ENCODE data around the gene DPH7.
"Not testable (repeated sequence)": the region's sequence is repeated elsewhere in the genome, so short reads cannot be mapped to it uniquely, and the experiment has no call there.

DPH7 gene

DNA sequence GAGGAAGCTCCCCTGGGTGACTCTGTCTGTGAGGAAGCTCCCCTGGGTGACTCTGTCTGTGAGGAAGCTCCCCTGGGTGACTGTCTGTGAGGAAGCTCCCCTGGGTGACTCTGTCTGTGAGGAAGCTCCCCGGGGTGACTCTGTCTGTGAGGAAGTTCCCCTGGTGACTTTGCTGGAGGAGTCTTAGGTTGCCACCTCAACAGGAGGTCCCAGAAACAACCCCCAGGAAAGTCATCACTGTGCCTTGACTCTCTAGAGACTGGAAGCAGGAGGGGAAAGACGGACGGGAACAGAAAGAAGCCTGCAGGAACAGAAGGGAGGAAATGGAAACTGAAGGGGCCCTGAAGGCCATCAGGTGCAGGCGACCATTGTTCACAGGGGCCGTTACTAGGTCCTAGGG is 10.3 kb downstream of the DPH7 start:
- H3K9me3 ChIP-seq (ENCODE audit: control insufficient read depth in 5 of 5, low read length in 5 of 5); H3K4me3 ChIP-seq (ENCODE audit: low read depth in 1 of 5, low read length in 5 of 5); H3K9ac ChIP-seq (ENCODE audit: low read length in 5 of 5); H3K27ac ChIP-seq (ENCODE audit: low read depth, low read length); H3K4me1 ChIP-seq (ENCODE audit: control insufficient read depth in 5 of 5, insufficient read depth in 5 of 5, low read length in 5 of 5); H3K27me3 ChIP-seq (ENCODE audit: control insufficient read depth in 5 of 5, insufficient read depth in 4 of 5, low read length in 5 of 5): not testable (repeated sequence)
- peaks cover 3 to 40% (median 30%) of the 10 kb centered on the region in 5 donors for H3K36me3 ChIP-seq (ENCODE audit: control insufficient read depth in 5 of 5, insufficient read depth in 5 of 5, low read length in 5 of 5)

DNA sequence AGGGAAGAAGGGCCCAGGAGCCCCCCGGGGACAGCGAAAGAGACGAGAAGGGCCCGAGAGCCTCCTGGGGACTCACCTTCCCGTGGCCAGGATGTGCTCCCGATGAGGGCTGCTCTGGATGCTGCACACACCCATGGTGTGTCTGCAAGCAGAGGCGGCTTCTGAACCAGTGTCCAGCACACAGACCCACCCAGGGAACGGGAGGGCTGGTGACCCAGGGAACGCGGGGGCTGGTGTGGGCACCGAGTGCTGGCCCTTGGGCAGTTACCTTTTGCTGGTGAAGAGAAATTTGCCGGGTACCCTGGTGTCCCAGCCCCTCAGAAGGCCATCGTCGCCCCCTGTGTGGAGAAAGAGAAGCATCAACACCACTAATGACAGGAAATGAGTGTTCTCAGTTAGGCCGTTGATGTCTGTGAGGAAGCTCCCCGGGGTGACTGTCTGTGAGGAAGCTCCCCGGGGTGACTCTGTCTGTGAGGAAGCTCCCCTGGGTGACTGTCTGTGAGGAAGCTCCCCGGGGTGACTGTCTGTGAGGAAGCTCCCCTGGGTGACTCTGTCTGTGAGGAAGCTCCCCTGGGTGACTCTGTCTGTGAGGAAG is 13.8 kb downstream of the DPH7 start:
- Histone ChIP-seq H3K4me1 (ENCODE audit: control insufficient read depth in 5 of 5, insufficient read depth in 5 of 5, low read length in 5 of 5) (no peaks in the 10 kb centered on the region), H3K9ac (ENCODE audit: low read length in 5 of 5) (no peak overlapping the region), H3K36me3 (ENCODE audit: control insufficient read depth in 5 of 5, insufficient read depth in 5 of 5, low read length in 5 of 5) (peaks cover 0 to 43% (median 27%) of the 10 kb centered on the region in 5 donors), H3K4me3 (ENCODE audit: low read depth in 1 of 5, low read length in 5 of 5) (no peak overlapping the region), H3K27ac (ENCODE audit: low read depth, low read length) (no peak overlapping the region), H3K27me3 (ENCODE audit: control insufficient read depth in 5 of 5, insufficient read depth in 4 of 5, low read length in 5 of 5) (no peaks in the 10 kb centered on the region), H3K9me3 (ENCODE audit: control insufficient read depth in 5 of 5, low read length in 5 of 5) (no peaks in the 10 kb centered on the region)

DNA sequence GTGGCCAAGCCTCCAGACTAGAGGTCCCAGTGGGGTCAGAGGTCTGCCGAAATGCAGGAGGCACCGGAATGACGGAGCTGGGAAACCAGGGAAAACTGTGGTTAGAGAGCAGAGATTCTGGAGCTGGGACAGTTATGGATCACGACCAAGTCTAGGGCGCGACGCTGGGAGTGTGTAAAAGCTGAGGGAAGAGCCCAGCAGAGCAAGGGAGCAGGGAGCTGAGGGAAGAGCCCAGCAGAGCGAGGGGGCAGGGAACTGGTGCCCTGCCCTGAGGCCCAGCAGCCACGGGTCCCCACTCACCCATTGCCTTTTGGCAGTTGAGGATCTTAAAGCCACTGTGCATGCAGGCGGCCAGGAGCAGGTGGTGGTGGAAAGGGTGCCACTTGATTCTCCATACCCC is 14.6 kb downstream of the DPH7 start:
- H3K36me3 ChIP-seq (ENCODE audit: control insufficient read depth in 5 of 5, insufficient read depth in 5 of 5, low read length in 5 of 5) = peaks cover 0 to 45% (median 28%) of the 10 kb centered on the region in 5 donors

DNA sequence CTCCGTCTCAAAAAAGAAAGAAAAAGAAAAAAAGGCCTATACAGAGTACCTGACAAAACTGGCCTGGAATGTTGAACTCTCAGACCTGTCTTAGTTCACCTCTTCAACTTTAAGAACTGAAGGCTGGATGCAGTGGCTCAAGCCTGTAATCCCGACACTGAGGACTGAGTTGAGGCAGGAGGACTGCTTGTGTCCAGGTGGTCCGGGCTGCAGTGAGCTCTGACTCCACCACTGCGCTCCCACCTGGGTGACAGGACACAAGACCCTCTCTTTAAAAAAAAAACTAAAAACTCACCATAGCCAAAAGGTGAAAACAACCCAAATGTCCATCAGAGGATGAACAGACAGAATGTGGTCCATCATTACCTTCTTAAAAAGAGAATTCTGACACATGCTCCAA is 20.6 kb downstream of the DPH7 start:
- H3K9ac ChIP-seq (ENCODE audit: low read length in 5 of 5) = no peak overlapping the region
- H3K27me3 ChIP-seq (ENCODE audit: control insufficient read depth in 5 of 5, insufficient read depth in 4 of 5, low read length in 5 of 5) = no peaks in the 10 kb centered on the region
- H3K9me3 ChIP-seq (ENCODE audit: control insufficient read depth in 5 of 5, low read length in 5 of 5) = no peaks in the 10 kb centered on the region
- no peak overlapping the region for H3K4me3 ChIP-seq (ENCODE audit: low read depth in 1 of 5, low read length in 5 of 5)
- no peaks in the 10 kb centered on the region for H3K4me1 ChIP-seq (ENCODE audit: control insufficient read depth in 5 of 5, insufficient read depth in 5 of 5, low read length in 5 of 5)
- peaks cover 0 to 70% (median 36%) of the 10 kb centered on the region in 5 donors for H3K36me3 ChIP-seq (ENCODE audit: control insufficient read depth in 5 of 5, insufficient read depth in 5 of 5, low read length in 5 of 5)
- H3K27ac ChIP-seq (ENCODE audit: low read depth, low read length) = no peak overlapping the region

More for the DNA sequence above, 14.6 kb downstream of the DPH7 start:
- H3K27ac ChIP-seq (ENCODE audit: low read depth, low read length) = no peak overlapping the region
- no peaks in the 10 kb centered on the region for H3K27me3 ChIP-seq (ENCODE audit: control insufficient read depth in 5 of 5, insufficient read depth in 4 of 5, low read length in 5 of 5)
- H3K9me3 ChIP-seq (ENCODE audit: control insufficient read depth in 5 of 5, low read length in 5 of 5) = no peaks in the 10 kb centered on the region
- no peaks in the 10 kb centered on the region for H3K4me1 ChIP-seq (ENCODE audit: control insufficient read depth in 5 of 5, insufficient read depth in 5 of 5, low read length in 5 of 5)
- no peak overlapping the region for H3K4me3 ChIP-seq (ENCODE audit: low read depth in 1 of 5, low read length in 5 of 5)
- no peak overlapping the region for H3K9ac ChIP-seq (ENCODE audit: low read length in 5 of 5)

DNA sequence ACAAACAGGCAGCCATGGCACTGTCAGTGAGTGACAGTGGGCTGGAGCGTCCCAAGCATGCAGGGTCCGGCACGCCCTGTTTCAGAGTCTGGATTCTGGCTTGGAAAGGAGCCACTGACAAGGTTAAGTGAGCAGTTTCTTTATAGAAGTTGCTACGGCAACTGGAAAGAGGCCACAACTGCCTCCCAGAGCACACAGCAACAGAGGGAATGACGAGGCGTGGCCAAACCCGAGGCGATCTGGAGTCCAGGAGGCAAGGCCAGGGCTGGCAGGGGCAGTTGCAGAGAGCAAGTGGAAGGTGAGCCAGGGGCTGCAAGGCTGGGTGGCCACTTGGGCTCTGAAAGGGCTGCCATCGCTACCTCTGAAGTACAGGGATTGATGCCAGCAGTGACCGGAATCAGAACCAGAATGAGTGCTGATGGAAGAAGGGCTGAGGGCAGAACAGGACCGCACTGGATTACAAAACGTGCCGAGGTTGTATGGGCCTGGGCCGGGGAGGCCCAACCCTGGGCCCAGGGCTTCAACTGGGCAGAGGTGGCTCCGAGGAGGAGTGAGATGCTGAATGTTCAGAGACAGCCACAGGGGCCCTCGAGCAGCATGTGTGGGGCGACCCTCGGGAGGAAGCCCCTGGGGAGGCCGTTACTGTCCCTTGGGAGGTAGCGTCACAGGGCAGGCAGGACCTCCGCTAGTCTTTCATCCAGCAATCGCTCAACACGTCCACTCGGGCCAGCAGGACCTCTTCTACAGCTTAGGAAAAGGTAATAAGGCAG is 22.5 kb downstream of the DPH7 start:
- H3K36me3 ChIP-seq (ENCODE audit: control insufficient read depth in 5 of 5, insufficient read depth in 5 of 5, low read length in 5 of 5) = peaks cover 0 to 54% (median 29%) of the 10 kb centered on the region in 5 donors
- no peak overlapping the region for H3K27ac ChIP-seq (ENCODE audit: low read depth, low read length)
- no peaks in the 10 kb centered on the region for H3K9me3 ChIP-seq (ENCODE audit: control insufficient read depth in 5 of 5, low read length in 5 of 5)
- H3K9ac ChIP-seq (ENCODE audit: low read length in 5 of 5) = no peak overlapping the region
- H3K27me3 ChIP-seq (ENCODE audit: control insufficient read depth in 5 of 5, insufficient read depth in 4 of 5, low read length in 5 of 5) = no peaks in the 10 kb centered on the region
- no peak overlapping the region for H3K4me3 ChIP-seq (ENCODE audit: low read depth in 1 of 5, low read length in 5 of 5)
- H3K4me1 ChIP-seq (ENCODE audit: control insufficient read depth in 5 of 5, insufficient read depth in 5 of 5, low read length in 5 of 5) = peaks cover 0 to 12% (median 8%) of the 10 kb centered on the region in 5 donors

DNA sequence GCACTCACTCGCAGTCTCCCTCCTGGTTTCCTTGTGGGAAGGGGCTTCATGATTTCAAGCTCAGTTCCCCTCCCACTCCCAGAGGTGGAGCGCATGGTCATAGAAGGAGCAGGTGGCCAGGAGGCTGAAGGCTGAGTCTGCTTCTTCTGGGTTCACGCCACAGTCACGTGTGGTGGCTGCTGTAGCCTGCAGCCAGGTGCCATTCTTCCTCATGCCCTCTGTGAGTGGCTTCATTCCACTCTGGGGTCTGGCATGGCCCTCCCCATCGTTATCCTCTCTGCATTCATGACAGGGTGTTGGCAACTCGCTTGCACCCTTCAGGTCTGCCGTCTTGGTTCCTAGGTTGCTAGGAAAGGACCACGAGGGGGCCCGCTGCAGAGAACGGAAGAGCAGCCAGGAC is 23.5 kb downstream of the DPH7 start:
- Histone ChIP-seq H3K36me3 (ENCODE audit: control insufficient read depth in 5 of 5, insufficient read depth in 5 of 5, low read length in 5 of 5) (peaks cover 0 to 53% (median 29%) of the 10 kb centered on the region in 5 donors), H3K4me1 (ENCODE audit: control insufficient read depth in 5 of 5, insufficient read depth in 5 of 5, low read length in 5 of 5) (peaks cover 0 to 14% (median 9%) of the 10 kb centered on the region in 5 donors), H3K9me3 (ENCODE audit: control insufficient read depth in 5 of 5, low read length in 5 of 5) (no peaks in the 10 kb centered on the region), H3K27ac (ENCODE audit: low read depth, low read length) (no peak overlapping the region), H3K27me3 (ENCODE audit: control insufficient read depth in 5 of 5, insufficient read depth in 4 of 5, low read length in 5 of 5) (no peaks in the 10 kb centered on the region), H3K9ac (ENCODE audit: low read length in 5 of 5) (no peak overlapping the region), H3K4me3 (ENCODE audit: low read depth in 1 of 5, low read length in 5 of 5) (no peak overlapping the region)

DNA sequence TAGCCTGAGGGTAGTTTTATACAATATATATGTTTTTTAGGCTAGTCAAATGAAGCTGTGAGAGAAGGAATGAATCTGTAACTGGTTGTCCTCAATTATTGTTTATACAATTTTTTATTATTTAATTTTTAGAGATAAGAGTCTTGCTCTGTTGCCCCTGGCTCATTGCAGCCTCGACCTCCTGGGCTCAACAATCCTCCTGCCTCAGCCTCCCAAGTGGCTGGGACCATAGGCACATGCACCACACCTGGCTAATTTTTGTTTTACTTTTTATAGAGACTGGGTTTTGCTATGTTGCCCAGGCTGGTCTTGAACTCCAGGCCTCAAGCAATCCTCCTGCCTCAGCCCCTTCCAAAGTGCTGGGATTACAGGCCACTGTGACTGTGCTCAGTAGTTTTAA is 24.4 kb downstream of the DPH7 start:
- Histone ChIP-seq H3K27ac (ENCODE audit: low read depth, low read length) (no peak overlapping the region), H3K9ac (ENCODE audit: low read length in 5 of 5) (no peak overlapping the region), H3K9me3 (ENCODE audit: control insufficient read depth in 5 of 5, low read length in 5 of 5) (no peaks in the 10 kb centered on the region), H3K36me3 (ENCODE audit: control insufficient read depth in 5 of 5, insufficient read depth in 5 of 5, low read length in 5 of 5) (peaks cover 0 to 48% (median 26%) of the 10 kb centered on the region in 5 donors), H3K4me3 (ENCODE audit: low read depth in 1 of 5, low read length in 5 of 5) (no peak overlapping the region), H3K4me1 (ENCODE audit: control insufficient read depth in 5 of 5, insufficient read depth in 5 of 5, low read length in 5 of 5) (peaks cover 0 to 22% (median 17%) of the 10 kb centered on the region in 5 donors), H3K27me3 (ENCODE audit: control insufficient read depth in 5 of 5, insufficient read depth in 4 of 5, low read length in 5 of 5) (no peaks in the 10 kb centered on the region)

DNA sequence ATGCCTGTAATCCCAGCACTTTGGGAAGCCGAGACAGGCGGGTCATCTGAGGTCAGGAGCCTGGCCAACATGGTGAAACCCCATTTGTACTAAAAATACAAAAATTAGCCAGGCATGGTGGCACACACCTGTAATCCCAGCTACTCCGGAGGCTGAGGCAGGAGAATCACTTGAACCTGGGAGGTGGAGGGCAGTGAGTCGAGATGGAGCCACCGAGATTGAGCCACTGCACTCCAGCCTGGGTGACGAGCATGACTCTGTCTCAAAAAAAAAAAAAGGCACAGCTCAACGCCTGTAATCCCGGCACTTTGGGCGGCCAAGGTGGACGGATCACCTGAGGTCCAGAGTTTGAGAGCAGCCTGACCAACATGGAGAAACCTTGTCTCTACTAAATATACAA is 25.1 kb downstream of the DPH7 start:
- Histone ChIP-seq H3K4me1 (ENCODE audit: control insufficient read depth in 5 of 5, insufficient read depth in 5 of 5, low read length in 5 of 5) (peaks cover 3 to 28% (median 21%) of the 10 kb centered on the region in 5 donors), H3K36me3 (ENCODE audit: control insufficient read depth in 5 of 5, insufficient read depth in 5 of 5, low read length in 5 of 5) (peaks cover 0 to 47% (median 26%) of the 10 kb centered on the region in 5 donors)
- H3K9ac ChIP-seq (ENCODE audit: low read length in 5 of 5); H3K4me3 ChIP-seq (ENCODE audit: low read depth in 1 of 5, low read length in 5 of 5); H3K27me3 ChIP-seq (ENCODE audit: control insufficient read depth in 5 of 5, insufficient read depth in 4 of 5, low read length in 5 of 5); H3K9me3 ChIP-seq (ENCODE audit: control insufficient read depth in 5 of 5, low read length in 5 of 5); H3K27ac ChIP-seq (ENCODE audit: low read depth, low read length): not testable (repeated sequence)

DNA sequence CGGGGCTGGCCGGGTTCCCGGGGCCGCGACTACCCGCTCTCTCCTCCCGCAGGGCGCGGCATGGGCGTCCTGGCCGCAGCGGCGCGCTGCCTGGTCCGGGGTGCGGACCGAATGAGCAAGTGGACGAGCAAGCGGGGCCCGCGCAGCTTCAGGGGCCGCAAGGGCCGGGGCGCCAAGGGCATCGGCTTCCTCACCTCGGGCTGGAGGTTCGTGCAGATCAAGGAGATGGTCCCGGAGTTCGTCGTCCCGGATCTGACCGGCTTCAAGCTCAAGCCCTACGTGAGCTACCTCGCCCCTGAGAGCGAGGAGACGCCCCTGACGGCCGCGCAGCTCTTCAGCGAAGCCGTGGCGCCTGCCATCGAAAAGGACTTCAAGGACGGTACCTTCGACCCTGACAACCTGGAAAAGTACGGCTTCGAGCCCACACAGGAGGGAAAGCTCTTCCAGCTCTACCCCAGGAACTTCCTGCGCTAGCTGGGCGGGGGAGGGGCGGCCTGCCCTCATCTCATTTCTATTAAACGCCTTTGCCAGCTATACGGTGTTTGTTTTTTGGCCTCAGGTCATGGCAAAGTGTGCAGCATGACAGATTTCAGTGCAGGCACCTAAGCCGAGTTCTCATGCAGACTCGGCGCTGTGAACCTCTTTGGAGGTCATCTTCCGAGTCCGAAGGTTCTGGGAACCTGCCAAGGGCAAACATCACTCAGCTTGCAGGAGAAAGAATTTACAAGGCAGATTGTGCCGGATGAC is 26.5 kb downstream of the DPH7 start:
- Histone ChIP-seq H3K27ac (ENCODE audit: low read depth, low read length) (peak overlapping the region; percentile 70), H3K4me1 (ENCODE audit: control insufficient read depth in 5 of 5, insufficient read depth in 5 of 5, low read length in 5 of 5) (peaks cover 4 to 39% (median 34%) of the 10 kb centered on the region in 5 donors), H3K9me3 (ENCODE audit: control insufficient read depth in 5 of 5, low read length in 5 of 5) (no peaks in the 10 kb centered on the region), H3K27me3 (ENCODE audit: control insufficient read depth in 5 of 5, insufficient read depth in 4 of 5, low read length in 5 of 5) (no peaks in the 10 kb centered on the region), H3K36me3 (ENCODE audit: control insufficient read depth in 5 of 5, insufficient read depth in 5 of 5, low read length in 5 of 5) (peaks cover 0 to 33% (median 21%) of the 10 kb centered on the region in 5 donors), H3K9ac (ENCODE audit: low read length in 5 of 5) (peak overlapping the region in 4 of 5 donors; percentile 77 to 81 (median 78)), H3K4me3 (ENCODE audit: low read depth in 1 of 5, low read length in 5 of 5) (peak overlapping the region; percentile 74 to 81 (median 78))

Data from subcutaneous abdominal adipose tissue (tissue), 5 donors.